NK-92 (cell line): ENCODE data around the gene PRRG2.

Experiments used
- DNase-seq: peaks from one replicate; lab custom pipeline; 2025; ENCODE audit not compliant: unreplicated experiment; lab: John Stamatoyannopoulos, UW

Gene PRRG2

DNA sequence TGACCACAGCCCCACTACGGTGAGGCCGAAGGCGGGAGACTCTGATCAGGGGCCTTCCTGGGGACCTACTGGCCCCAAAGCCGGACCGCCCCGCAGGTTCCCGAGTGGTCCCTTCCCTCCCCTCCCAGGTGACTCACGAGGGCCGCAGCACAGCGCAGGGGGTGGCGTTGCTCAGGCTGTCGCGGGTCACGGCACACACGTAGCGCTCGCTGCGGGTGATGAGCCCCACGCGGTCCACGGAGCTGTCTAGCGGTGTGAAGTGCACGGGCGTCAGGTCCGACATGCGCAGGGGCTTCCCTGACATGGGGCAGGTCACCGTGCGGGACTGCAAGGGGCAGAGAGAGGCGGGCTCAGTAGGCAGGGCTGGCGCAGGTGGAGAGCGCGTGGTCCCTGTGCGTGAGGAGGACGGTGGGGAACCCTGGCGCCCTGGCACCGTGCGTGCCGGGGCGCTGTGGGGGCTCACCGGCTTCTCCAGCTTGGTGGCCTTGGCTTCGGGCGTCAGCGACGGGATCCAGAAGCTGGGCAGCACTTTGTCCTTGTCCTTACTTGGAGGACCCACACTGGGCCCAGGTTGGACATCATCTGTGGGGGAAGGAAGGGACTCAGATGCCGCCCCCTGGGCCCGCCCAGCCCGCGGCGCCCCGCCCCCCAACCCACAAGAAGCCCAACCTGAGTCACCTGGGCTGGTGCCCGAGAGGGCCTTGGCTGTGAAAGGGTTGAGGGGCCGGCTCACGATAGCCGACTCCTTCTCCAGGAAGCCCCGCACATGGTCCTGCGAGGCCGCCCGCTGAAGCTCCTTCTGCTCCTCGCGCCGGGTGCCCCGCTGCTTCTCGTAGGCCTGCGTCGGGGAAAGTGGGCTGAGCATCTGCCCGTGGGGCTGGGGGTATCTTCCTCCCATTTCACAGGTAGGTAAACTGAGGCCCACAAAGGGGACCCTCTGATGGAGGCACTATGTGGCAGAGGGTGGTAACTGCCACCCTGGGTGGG, 24.4 kb upstream of the PRRG2 start:
- no peak for DNase-seq

GRCh38 chr19:49557641-49558325, 23.3 kb upstream of the PRRG2 start:
- no peak for DNase-seq

DNA sequence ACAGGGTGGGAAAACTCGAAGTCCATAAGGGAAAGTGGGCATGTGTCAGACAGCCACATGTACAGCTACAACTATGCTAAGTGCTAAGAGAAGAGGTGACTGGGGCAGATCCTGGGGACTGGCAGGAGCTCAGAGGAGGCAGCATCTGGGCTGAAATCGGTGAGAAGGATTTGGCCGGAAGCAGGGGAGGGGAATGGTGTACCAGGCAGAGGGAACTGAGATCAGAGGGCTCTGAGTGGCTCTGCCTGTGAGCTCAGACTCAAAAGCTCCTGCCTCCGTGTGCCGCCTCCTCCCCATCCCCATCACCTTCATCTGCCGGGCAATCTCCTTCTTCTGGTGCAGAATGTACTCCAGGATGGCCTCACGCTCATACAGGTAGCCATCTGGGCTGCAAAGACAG, 22.5 kb upstream of the PRRG2 start:
- DNase-seq = no peak

GRCh38 chr19:49559443-49559842, 21.7 kb upstream of the PRRG2 start:
- no peak for DNase-seq

- no peak for DNase-seq
Measured at GRCh38 chr19:49559928-49560327, 21.2 kb upstream of the PRRG2 start.

DNA sequence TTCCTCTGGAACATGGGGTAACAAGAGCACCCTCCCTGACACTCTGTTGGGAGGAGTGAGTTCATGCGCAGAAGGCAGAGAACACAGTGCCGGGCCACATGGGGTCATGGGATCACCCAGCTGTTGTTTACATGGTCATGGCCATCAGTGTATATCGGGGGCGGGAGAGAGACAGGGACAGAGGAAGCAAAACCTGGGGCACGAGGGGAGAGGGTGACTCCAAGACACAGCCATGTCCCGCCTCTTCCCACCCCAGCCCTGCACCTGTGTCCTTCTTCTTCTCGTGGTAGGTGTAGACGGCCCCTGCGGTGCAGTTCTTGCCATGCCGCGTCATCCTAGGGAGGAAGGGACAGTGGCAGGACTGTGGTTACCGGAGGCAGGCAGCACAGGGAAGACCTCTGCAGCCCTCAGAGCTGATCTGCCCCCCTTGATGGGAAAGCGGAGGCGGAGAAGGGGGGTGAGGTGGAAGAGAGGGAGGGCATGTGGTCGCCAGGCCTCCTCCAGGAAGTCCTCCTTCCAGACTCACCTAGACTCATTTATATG, 20.7 kb upstream of the PRRG2 start:
- no peak for DNase-seq

DNA sequence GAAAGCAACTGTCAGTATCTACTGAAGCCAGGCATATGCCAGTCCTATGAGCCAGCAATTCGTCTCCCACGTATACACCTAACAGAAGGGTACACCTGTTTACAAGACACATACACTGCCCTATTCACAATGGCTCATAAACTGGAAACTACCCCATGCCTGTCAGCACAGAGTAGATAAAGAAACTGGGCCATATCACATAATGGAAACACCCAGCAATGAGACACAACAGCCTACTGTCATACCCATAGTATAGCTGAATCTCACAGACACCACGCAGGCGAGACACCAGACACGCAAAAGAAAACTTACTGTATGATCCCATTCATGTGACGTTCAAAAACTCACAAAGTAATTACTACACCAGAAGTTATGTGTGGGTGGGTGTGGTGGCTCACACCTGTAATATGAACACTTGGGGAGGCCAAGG, 16.5 kb upstream of the PRRG2 start:
- DNase-seq = no peak

GRCh38 chr19:49565261-49565660, 15.9 kb upstream of the PRRG2 start:
- no peak for DNase-seq

DNA sequence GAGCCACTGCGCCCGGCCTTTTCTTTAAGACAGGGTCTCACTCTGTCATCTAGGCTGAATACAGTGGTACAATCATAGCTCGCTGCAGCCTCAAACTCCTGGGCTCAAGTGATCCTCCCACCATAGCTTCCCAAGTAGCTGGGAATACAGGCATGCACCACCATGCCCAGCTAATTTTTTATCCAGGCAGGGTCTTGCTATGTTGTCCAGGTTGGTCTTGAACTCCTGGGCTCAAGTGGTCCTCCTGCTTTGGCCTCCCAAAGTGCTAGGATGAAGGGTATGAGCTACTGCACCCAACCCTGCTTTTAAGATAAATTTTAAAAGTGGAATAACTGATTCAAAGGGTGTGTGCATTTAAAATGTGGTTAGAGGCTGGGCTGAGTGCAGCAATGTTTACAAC, 14.8 kb upstream of the PRRG2 start:
- no peak for DNase-seq

DNA sequence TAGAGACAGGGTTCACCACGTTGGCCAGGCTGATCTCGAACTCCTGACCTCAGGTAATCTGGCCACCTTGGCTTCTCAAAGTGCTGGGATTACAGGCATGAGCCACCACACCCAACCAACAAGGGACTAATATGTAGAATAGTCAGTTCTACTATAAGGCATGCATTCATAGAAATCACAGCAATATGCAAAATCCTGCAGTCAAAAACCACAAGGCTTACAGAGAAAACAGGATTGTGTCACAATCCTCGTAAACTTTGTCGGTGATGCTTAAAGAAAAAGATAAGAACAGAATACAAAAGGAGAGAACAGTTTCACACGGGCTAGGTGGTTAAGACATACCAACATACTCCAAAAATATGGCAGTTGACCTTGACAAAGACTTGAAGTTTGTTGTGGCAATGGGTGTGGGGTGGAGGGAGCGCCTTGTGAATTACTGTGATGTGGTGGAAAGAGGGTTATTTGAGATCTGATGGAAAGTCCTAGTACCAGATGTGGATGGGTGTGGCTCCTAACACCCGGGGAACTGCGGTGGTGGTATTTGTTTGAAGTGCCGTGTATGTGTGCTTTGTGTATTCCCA, 13.2 kb upstream of the PRRG2 start:
- no peak for DNase-seq

DNA sequence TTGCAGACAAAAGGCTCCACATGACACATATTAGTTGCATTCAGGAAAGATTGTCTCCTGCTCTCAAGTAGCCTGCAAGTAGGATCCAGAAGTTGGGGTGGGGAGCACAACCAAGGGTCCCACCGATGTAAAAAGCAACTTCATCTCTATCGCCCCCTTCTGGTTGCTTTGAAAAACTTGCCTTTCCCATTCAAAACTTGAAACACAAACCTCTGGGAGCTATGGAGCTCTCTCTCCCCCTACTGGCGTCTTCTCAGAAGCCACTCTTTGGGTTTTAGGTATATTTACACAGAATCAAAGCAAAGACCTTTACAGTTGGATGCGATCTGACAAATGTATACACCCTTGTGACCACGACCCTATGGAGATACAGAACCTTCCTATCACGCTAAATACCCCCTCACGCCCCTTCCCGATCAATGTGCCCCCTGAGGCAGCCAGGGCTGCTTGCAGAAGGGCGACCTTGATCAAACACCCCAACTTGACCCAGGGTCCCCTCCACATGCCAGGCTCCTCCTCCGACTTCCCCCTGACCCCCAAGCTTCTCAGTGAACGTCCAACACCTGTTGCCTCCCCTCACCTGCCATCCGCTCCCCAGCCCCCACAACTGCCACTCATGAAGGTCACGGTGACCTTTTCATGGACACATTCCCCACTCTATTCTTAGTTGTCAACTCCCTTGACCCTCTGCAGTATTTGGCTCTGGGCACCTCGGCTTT, 10.8 kb upstream of the PRRG2 start:
- no peak for DNase-seq

DNA sequence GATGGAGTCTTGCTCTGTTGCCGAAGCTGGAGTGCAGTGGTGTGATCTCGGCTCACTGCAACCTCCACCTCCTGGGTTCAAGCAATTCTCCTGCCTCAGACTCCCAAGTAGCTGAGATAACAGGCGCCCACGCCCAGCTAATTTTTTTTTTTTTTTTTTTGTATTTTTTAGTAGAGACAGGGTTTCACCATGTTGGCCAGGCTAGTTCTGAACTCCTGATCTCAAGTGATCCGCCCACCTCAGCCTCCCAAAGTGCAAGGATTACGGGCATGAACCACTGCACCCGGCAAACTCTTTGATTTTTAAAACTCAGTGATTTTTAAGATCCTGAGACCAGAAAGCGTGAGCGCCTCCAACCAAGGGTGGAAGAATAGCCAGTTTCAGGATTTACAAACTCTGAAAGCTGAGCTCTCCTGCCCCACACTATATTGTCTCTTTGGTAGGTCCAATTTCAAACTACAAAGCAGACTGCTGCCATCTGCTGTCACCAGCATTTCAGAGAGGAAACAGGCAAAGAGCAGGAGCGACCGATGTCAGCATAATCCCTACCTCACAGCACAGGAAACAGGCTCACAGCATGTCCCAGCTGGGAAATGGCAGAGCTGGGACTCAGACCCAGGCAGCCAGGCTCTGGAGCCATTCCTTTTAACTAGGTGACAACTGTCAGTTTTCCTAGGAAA, 10.0 kb upstream of the PRRG2 start:
- DNase-seq = no peak

GRCh38 chr19:49573009-49573408, 8.1 kb upstream of the PRRG2 start:
- DNase-seq = no peak

DNA sequence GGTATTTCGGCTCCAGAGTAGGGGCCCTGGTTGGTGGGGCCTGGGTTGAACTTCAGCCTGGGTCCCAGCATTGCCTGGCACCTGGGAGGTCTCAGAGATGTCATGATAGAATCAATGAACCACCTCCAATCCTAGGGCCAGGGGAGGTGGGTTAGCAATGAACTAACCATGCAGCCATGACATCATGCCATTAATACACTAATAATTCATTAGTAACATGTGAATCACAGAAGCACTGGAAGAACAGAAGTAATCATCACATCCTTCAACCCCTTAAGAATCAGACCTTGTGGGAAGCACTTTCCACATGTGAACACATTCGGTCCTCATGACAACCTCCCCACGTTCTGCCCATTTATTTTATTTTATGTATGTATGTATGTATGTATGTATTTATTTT, 7.7 kb upstream of the PRRG2 start:
- DNase-seq = no peak

DNA sequence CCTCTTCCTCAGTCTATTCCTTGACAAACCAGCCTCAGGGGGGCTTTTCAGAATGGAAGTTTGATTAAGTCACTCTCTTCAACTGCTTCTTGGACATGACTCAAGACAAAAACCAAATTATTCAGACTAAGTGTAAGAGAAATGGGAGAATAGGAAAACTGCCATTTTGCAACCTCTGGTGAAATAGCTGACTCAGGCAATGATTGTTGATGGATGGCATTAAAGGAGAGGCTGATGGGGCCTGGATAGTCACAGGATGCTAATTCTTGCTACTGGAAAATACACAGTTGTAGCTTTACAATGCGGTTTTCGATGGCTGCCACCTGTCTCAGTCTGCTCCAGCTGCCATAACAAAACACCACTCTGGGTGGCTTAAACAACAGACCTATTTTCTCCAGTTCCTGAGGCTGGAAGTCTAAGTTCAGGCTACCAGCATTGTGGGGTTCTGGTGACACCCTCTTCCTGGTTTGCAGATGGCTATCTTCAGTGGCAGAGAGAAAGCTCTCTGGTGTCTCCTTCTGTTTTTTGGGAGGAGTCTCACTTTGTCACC, 6.8 kb upstream of the PRRG2 start:
- no peak for DNase-seq

- DNase-seq = no peak
Measured at GRCh38 chr19:49579193-49579592, 1.9 kb upstream of the PRRG2 start.

DNA sequence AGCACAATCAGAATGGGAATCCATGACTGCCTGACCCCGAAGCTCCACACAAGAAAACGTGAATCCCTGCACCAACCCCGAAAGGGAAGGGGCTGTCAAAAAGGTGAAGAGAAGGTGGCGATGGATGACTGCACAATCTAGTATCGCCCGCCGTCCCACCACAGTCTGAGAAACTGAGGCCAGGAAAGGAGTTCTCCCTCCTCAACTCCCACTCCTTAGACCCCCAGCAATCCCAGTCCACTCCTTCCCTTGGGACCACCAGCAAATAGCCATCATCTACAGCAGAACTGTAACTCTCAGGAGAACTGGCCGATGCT, 1.2 kb upstream of the PRRG2 start:
- DNase-seq = no peak

GRCh38 chr19:49580264-49581006, 681 bp upstream of the PRRG2 start, which contains the start of gene NOSIP:
NOSIP (minus strand) TSS chr19:49580556; CDS start chr19:49560691, 19,865 bp downstream.
- peak; percentile 65 for DNase-seq

- DNase-seq = no peak
Measured at GRCh38 chr19:49583239-49583638, 2.1 kb downstream of the PRRG2 start.
